K562 (cell line): ENCODE measurements around the gene CHRM4. TPM values are rescaled to one million over a fixed set of nuclear protein-coding genes. Genes with fewer than 3 reads are reported as not detected.

ENCODE experiments used
- BCL6 ChIP-seq: fragments of 250-450 bp; sonication (Bioruptor Pico); IDR thresholded peaks from 2 replicates; pipeline ENCODE4 v1.4.0; 2020
- CBX5 ChIP-seq: IDR thresholded peaks from 2 replicates; pipeline ENCODE4 v1.6.1; 2014; ENCODE audit warnings: low read depth, borderline replicate concordance
- FOXP1 ChIP-seq: sonication (generic); formaldehyde crosslinking; IDR thresholded peaks from 2 replicates; pipeline ENCODE4 v1.8.0; 2022; ENCODE audit warnings: mild to moderate bottlenecking, missing genetic modification reagents
- HDAC2 ChIP-seq: fragments of 450-650 bp; IDR thresholded peaks from 2 replicates; pipeline ENCODE4 v1.6.1; 2016; ENCODE audit warnings: mild to moderate bottlenecking
- HLTF ChIP-seq: fragments of 450-650 bp; IDR thresholded peaks from 2 replicates; pipeline ENCODE4 v1.6.1; 2016
- HNRNPL ChIP-seq: fragments of 200-400 bp; formaldehyde crosslinking; IDR thresholded peaks from 2 replicates; pipeline ENCODE4 v1.6.1; 2017; ENCODE audit warnings: low read depth, mild to moderate bottlenecking, low read length
- KAT7 ChIP-seq: sonication (generic); formaldehyde crosslinking; IDR thresholded peaks from 2 replicates; pipeline ENCODE4 v1.8.0; 2022; ENCODE audit warnings: missing genetic modification reagents, mild to moderate bottlenecking, borderline replicate concordance
- PTTG1 ChIP-seq: fragments of 450-650 bp; IDR thresholded peaks from 2 replicates; pipeline ENCODE4 v1.6.1; 2016; ENCODE audit warnings: low read depth, mild to moderate bottlenecking, missing genetic modification characterization, missing compliant biosample characterization
- SP2 ChIP-seq: IDR thresholded peaks from 2 replicates; pipeline ENCODE4 v1.6.1; 2011; ENCODE audit warnings: mild to moderate bottlenecking, low read depth, low read length, moderate library complexity; ENCODE audit not compliant: poor library complexity, severe bottlenecking; ENCODE audit errors: extremely low read depth
- YBX1 ChIP-seq: fragments of 450-650 bp; IDR thresholded peaks from 2 replicates; pipeline ENCODE4 v1.7.1; 2016; ENCODE audit warnings: mild to moderate bottlenecking
- ZFX ChIP-seq: sonication (generic); formaldehyde crosslinking; IDR thresholded peaks from 2 replicates; pipeline ENCODE4 v1.8.0; 2022; ENCODE audit warnings: mild to moderate bottlenecking, missing genetic modification reagents, moderate library complexity
- ZNF224 ChIP-seq: sonication (generic); formaldehyde crosslinking; IDR thresholded peaks from 2 replicates; pipeline ENCODE4 v1.8.0; 2022; ENCODE audit warnings: mild to moderate bottlenecking, missing genetic modification reagents
- ZNF274 ChIP-seq: IDR thresholded peaks from 2 replicates; pipeline ENCODE4 v1.6.1; 2011; ENCODE audit warnings: low read depth, mild to moderate bottlenecking, low read length, moderate library complexity, borderline replicate concordance
- ZSCAN29 ChIP-seq: fragments of 450-650 bp; IDR thresholded peaks from 2 replicates; pipeline ENCODE4 v1.6.1; 2017
- polyA plus RNA-seq, 8 experiments: library from polyadenylated mRNA; depleted of rRNA in 4 of 8; stranded (reverse) in 5 of 8; unstranded in 3 of 8; fragments of >200 nt; fragmentation: Nextera tagmentation in 2 of 8; fragmentation: Illumina TruSeq in 1 of 8; extraction: Ambion mirVana in 2 of 8; extraction: Trizol in 1 of 8; gene quantifications; 2 replicates each; pipeline versions ENCODE4 v1.2.1 to v1.2.3, GENCODE V29; 2011 to 2014; ENCODE audit warnings: inconsistent platforms in 1 of 8, missing spikeins in 1 of 8
- total RNA-seq, 7 experiments: library from RNA; depleted of rRNA in 6 of 7; stranded (reverse); fragments of >200 nt in 6 of 7; fragmentation: Illumina TruSeq in 2 of 7; extraction: Trizol in 2 of 7; gene quantifications; 2 replicates each; pipeline versions ENCODE4 v1.2.1 to v1.2.3, GENCODE V29; 2011 to 2021; ENCODE audit warnings: low replicate concordance in 1 of 7
- TF ChIP-seq, protein P1 (sequence below), 2 experiments: fragments of 450-650 bp; formaldehyde crosslinking in 1 of 2; IDR thresholded peaks; 2 replicates each; pipeline versions ENCODE4 v1.4.0 to v1.6.1; 2014 to 2020; ENCODE audit warnings: mild to moderate bottlenecking in 2 of 2, borderline replicate concordance in 1 of 2, low read depth in 1 of 2
- TF ChIP-seq, protein P2 (sequence below): IDR thresholded peaks from 2 replicates; pipeline ENCODE4 v1.6.1; 2011; ENCODE audit warnings: borderline replicate concordance, low read depth, mild to moderate bottlenecking, moderate library complexity, low read length; ENCODE audit not compliant: insufficient read depth, poor library complexity, severe bottlenecking
- TF ChIP-seq, protein P3 (sequence below): fragments of 250-450 bp; sonication (Bioruptor Pico); IDR thresholded peaks from 2 replicates; pipeline ENCODE4 v1.5.0; 2021

Gene CHRM4
- total and polyA plus RNA-seq, 9 of the 15 experiments (the other 6 are each of a cell fraction or from before 2014, with no cell fraction given) = 0.22 to 1.3 (median 0.40) TPM; not detected in 2

DNA sequence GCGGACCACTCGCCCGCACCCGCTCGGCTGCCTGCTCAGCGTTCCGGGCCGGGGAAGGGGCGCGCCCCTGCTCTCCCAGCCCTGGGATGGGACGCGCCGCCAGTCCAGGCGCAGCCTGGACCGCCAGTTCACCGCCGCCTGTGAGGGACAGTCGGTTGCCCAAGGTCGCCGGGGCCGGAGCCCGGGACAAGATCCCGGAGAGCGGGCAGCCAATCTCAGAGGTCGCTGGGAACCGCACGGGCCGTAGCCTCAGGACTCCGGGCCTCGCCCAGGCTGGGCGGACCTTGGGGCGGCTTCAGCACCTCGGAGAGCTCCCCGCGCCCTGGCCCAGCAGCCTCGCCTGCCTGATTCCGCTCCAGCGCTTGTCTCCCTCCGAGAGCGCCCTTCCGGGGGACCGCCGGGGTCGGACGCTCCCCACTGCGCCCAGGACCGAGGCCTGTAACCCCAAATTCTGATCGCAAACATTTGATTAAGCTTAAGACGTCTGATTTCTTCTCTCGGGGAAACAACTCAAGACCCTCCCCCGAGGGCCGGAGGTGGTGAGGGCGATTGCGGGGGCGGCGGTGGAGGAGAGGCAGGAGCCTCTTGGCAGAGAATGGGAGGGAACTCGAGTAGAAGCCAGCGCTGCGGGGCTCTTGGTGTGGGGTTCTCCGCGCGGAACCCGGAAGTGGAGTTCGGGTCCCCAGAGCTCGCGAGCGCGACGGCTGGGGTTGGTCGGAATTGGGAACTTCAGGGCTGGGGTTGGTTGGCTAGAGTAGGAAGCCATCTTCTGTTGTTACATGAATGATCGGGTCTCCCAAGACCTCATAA lies 1.1 kb upstream of the CHRM4 start (continued):
- TF ChIP-seq, protein P1, sequence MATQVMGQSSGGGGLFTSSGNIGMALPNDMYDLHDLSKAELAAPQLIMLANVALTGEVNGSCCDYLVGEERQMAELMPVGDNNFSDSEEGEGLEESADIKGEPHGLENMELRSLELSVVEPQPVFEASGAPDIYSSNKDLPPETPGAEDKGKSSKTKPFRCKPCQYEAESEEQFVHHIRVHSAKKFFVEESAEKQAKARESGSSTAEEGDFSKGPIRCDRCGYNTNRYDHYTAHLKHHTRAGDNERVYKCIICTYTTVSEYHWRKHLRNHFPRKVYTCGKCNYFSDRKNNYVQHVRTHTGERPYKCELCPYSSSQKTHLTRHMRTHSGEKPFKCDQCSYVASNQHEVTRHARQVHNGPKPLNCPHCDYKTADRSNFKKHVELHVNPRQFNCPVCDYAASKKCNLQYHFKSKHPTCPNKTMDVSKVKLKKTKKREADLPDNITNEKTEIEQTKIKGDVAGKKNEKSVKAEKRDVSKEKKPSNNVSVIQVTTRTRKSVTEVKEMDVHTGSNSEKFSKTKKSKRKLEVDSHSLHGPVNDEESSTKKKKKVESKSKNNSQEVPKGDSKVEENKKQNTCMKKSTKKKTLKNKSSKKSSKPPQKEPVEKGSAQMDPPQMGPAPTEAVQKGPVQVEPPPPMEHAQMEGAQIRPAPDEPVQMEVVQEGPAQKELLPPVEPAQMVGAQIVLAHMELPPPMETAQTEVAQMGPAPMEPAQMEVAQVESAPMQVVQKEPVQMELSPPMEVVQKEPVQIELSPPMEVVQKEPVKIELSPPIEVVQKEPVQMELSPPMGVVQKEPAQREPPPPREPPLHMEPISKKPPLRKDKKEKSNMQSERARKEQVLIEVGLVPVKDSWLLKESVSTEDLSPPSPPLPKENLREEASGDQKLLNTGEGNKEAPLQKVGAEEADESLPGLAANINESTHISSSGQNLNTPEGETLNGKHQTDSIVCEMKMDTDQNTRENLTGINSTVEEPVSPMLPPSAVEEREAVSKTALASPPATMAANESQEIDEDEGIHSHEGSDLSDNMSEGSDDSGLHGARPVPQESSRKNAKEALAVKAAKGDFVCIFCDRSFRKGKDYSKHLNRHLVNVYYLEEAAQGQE (IDR thresholded peaks at IDR 0.05; ENCODE audit: borderline replicate concordance) = peak; percentile 100
- TF ChIP-seq, protein P1 (CRISPR knock-in tag; IDR thresholded peaks at IDR 0.05; ENCODE audit: low read depth) = peak; percentile 100
- TF ChIP-seq HLTF = no peak
- peak; percentile 45 for TF ChIP-seq ZFX (CRISPR knock-in tag)
- 0 out of 2 replicates have a peak, but pooled peaks have one; percentile 41 for TF ChIP-seq ZSCAN29
- no peak for TF ChIP-seq PTTG1 (tag)
- TF ChIP-seq YBX1 = no peak
- peak; percentile 95 for TF ChIP-seq HNRNPL
- TF ChIP-seq FOXP1 (CRISPR knock-in tag) = 0 out of 2 replicates have a peak, but pooled peaks have one; percentile 65
- TF ChIP-seq ZNF274 = no peak
- TF ChIP-seq ZNF224 (CRISPR knock-in tag) = peak; percentile 78; the same call in 1 of the 2 replicates
- TF ChIP-seq SP2 = no peak
- no peak for TF ChIP-seq BCL6 (CRISPR knock-in tag)
- TF ChIP-seq, protein P2, sequence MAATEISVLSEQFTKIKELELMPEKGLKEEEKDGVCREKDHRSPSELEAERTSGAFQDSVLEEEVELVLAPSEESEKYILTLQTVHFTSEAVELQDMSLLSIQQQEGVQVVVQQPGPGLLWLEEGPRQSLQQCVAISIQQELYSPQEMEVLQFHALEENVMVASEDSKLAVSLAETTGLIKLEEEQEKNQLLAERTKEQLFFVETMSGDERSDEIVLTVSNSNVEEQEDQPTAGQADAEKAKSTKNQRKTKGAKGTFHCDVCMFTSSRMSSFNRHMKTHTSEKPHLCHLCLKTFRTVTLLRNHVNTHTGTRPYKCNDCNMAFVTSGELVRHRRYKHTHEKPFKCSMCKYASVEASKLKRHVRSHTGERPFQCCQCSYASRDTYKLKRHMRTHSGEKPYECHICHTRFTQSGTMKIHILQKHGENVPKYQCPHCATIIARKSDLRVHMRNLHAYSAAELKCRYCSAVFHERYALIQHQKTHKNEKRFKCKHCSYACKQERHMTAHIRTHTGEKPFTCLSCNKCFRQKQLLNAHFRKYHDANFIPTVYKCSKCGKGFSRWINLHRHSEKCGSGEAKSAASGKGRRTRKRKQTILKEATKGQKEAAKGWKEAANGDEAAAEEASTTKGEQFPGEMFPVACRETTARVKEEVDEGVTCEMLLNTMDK = no peak
- TF ChIP-seq, protein P3, sequence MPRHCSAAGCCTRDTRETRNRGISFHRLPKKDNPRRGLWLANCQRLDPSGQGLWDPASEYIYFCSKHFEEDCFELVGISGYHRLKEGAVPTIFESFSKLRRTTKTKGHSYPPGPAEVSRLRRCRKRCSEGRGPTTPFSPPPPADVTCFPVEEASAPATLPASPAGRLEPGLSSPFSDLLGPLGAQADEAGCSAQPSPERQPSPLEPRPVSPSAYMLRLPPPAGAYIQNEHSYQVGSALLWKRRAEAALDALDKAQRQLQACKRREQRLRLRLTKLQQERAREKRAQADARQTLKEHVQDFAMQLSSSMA (CRISPR knock-in tag) = no peak
- TF ChIP-seq CBX5 = peak; percentile 69; the same call in 1 of the 2 replicates
- peak; percentile 87 for TF ChIP-seq HDAC2
- peak; percentile 91; the same call in 1 of the 2 replicates for TF ChIP-seq KAT7 (CRISPR knock-in tag)
